KBM-7 (cell line): Measurements from ENCODE around the gene PRG2.
"Not testable (repeated sequence)": the region's sequence is repeated elsewhere in the genome, so short reads cannot be mapped to it uniquely, and the experiment has no call there.

Experiments
- DNase-seq: peaks from one replicate; pipeline ENCODE4 v3.0.0-alpha.2; 2015
- in situ Hi-C: fragments of 300-500 bp; cut with MboI; formaldehyde crosslinking; loops from 2 replicates; pipeline ENCODE4 v1.14.3; 2020; ENCODE audit warnings: low sequenced_read_pairs, low pct_unique_long_range_greater_than_20kb, mixed read lengths

The PRG2 gene

GRCh38 chr11:57336856-57337255 lies 53.6 kb downstream of the PRG2 start:
- in situ Hi-C loops = loop anchor here (25.0 kb wide), 1 partner anchor 1175 kb away; the partner anchor contains the start of gene OR5B21
- DNase-seq = not testable (repeated sequence)
